ENCODE results near the gene KRTAP5-4. TPM values are rescaled to one million over a fixed set of nuclear protein-coding genes. Genes with fewer than 3 reads are reported as not detected.
"Not testable (repeated sequence)": the region's sequence is repeated elsewhere in the genome, so short reads cannot be mapped to it uniquely, and the experiment has no call there.

The KRTAP5-4 gene
- total RNA-seq, 1 donor from 2014 or later, result not detected

- DNase-seq (ENCODE audit: extremely low spot score in 2 of 2), result no peak
- no peaks in the 10 kb centered on the region for H3K4me1 ChIP-seq
- no peak overlapping the region for H3K27ac ChIP-seq
- H3K4me3 ChIP-seq, result no peak overlapping the region
- TF ChIP-seq POLR2AphosphoS5 (IDR thresholded peaks at IDR 0.05; ENCODE audit: insufficient read depth in 1 of 2, low read depth in 1 of 2) (no peak), POLR2A (IDR thresholded peaks at IDR 0.05) (no peak), CTCF (IDR thresholded peaks at IDR 0.05) (no peak)
- H3K27me3 ChIP-seq, result no peaks in the 10 kb centered on the region
- intact Hi-C loops (cut with DNase I), result no loop called here
- H3K36me3 ChIP-seq, result no peaks in the 10 kb centered on the region
- H3K9me3 ChIP-seq, result no peaks in the 10 kb centered on the region
Measured at GRCh38 chr11:1667906-1668305, 46.0 kb upstream of the KRTAP5-4 start.

- intact Hi-C loops (cut with DNase I), result no loop called here
- H3K27ac ChIP-seq, result no peak overlapping the region
- no peak for DNase-seq (ENCODE audit: extremely low spot score in 2 of 2)
- no peak for TF ChIP-seq CTCF (IDR thresholded peaks at IDR 0.05)
- no peak for TF ChIP-seq POLR2A (IDR thresholded peaks at IDR 0.05)
- TF ChIP-seq POLR2AphosphoS5 (IDR thresholded peaks at IDR 0.05; ENCODE audit: insufficient read depth in 1 of 2, low read depth in 1 of 2), result no peak
- no peak overlapping the region for H3K4me3 ChIP-seq
- H3K9me3 ChIP-seq, result no peaks in the 10 kb centered on the region
- no peaks in the 10 kb centered on the region for H3K27me3 ChIP-seq
- no peaks in the 10 kb centered on the region for H3K4me1 ChIP-seq
- H3K36me3 ChIP-seq, result no peaks in the 10 kb centered on the region
Measured at GRCh38 chr11:1667121-1667850, 45.3 kb upstream of the KRTAP5-4 start.

GRCh38 chr11:1665313-1665712 is 43.4 kb upstream of the KRTAP5-4 start:
- H3K9me3 ChIP-seq, result no peaks in the 10 kb centered on the region
- intact Hi-C loops (cut with DNase I), result no loop called here
- H3K4me3 ChIP-seq, result no peak overlapping the region
- DNase-seq (ENCODE audit: extremely low spot score in 2 of 2), result no peak
- H3K27me3 ChIP-seq, result no peaks in the 10 kb centered on the region
- no peak for TF ChIP-seq CTCF (IDR thresholded peaks at IDR 0.05)
- TF ChIP-seq POLR2A (IDR thresholded peaks at IDR 0.05), result no peak
- no peak for TF ChIP-seq POLR2AphosphoS5 (IDR thresholded peaks at IDR 0.05; ENCODE audit: insufficient read depth in 1 of 2, low read depth in 1 of 2)
- no peaks in the 10 kb centered on the region for H3K4me1 ChIP-seq
- no peak overlapping the region for H3K27ac ChIP-seq
- H3K36me3 ChIP-seq, result no peaks in the 10 kb centered on the region

GRCh38 chr11:1662699-1663283 is 40.9 kb upstream of the KRTAP5-4 start:
- H3K9me3 ChIP-seq; intact Hi-C loops (cut with DNase I); H3K27me3 ChIP-seq; H3K4me3 ChIP-seq; H3K4me1 ChIP-seq; H3K36me3 ChIP-seq; DNase-seq (ENCODE audit: extremely low spot score in 2 of 2); H3K27ac ChIP-seq: not testable (repeated sequence)

GRCh38 chr11:1661454-1662269 is 39.7 kb upstream of the KRTAP5-4 start:
- intact Hi-C loops (cut with DNase I); H3K36me3 ChIP-seq; H3K27me3 ChIP-seq; H3K9me3 ChIP-seq; H3K27ac ChIP-seq; DNase-seq (ENCODE audit: extremely low spot score in 2 of 2); H3K4me3 ChIP-seq; H3K4me1 ChIP-seq: not testable (repeated sequence)
